Tibial nerve (tissue), 4 donors: ENCODE measurements around the gene EIF3B.

Experiments used
- EP300 ChIP-seq, 2 donors: sonication (generic); formaldehyde crosslinking; IDR thresholded peaks; one replicate each; pipeline ENCODE4 v1.6.1; 2017; ENCODE audit warnings: antibody characterized with exemption in 2 of 2, mild to moderate bottlenecking in 1 of 2
- TF ChIP-seq, protein P1 (sequence below), 5 experiments: fragments of 200-600 bp in 3 of 5; fragments of 450-650 bp in 2 of 5; sonication (generic) in 3 of 5; IDR thresholded peaks; one replicate each; pipeline ENCODE4 v1.5.1; 2016 to 2019; ENCODE audit warnings: antibody characterized with exemption in 5 of 5, mild to moderate bottlenecking in 3 of 5, moderate library complexity in 2 of 5

- TF ChIP-seq, protein P1, sequence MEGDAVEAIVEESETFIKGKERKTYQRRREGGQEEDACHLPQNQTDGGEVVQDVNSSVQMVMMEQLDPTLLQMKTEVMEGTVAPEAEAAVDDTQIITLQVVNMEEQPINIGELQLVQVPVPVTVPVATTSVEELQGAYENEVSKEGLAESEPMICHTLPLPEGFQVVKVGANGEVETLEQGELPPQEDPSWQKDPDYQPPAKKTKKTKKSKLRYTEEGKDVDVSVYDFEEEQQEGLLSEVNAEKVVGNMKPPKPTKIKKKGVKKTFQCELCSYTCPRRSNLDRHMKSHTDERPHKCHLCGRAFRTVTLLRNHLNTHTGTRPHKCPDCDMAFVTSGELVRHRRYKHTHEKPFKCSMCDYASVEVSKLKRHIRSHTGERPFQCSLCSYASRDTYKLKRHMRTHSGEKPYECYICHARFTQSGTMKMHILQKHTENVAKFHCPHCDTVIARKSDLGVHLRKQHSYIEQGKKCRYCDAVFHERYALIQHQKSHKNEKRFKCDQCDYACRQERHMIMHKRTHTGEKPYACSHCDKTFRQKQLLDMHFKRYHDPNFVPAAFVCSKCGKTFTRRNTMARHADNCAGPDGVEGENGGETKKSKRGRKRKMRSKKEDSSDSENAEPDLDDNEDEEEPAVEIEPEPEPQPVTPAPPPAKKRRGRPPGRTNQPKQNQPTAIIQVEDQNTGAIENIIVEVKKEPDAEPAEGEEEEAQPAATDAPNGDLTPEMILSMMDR (IDR thresholded peaks at IDR 0.05) = no peak
- TF ChIP-seq EP300 (IDR thresholded peaks at IDR 0.05) = no peak
Observed at GRCh38 chr7:2420216-2420933, 65.7 kb downstream of the EIF3B start.
